Stimulated activated CD4-positive, alpha-beta T cell treated with anti-CD3 and anti-CD28 coated beads, Interleukin-15, amount 100 ng/mL, for 24 hours (primary cell): ENCODE data around the gene SETD1B.
"Not testable (repeated sequence)": the region's sequence is repeated elsewhere in the genome, so short reads cannot be mapped to it uniquely, and the experiment has no call there.

ENCODE experiments used
- DNase-seq: peaks from one replicate; pipeline ENCODE4 v3.0.0-alpha.2; 2020

Gene SETD1B

GRCh38 chr12:121860699-121861098, 56.9 kb downstream of the SETD1B start:
- not testable (repeated sequence) for DNase-seq

DNA sequence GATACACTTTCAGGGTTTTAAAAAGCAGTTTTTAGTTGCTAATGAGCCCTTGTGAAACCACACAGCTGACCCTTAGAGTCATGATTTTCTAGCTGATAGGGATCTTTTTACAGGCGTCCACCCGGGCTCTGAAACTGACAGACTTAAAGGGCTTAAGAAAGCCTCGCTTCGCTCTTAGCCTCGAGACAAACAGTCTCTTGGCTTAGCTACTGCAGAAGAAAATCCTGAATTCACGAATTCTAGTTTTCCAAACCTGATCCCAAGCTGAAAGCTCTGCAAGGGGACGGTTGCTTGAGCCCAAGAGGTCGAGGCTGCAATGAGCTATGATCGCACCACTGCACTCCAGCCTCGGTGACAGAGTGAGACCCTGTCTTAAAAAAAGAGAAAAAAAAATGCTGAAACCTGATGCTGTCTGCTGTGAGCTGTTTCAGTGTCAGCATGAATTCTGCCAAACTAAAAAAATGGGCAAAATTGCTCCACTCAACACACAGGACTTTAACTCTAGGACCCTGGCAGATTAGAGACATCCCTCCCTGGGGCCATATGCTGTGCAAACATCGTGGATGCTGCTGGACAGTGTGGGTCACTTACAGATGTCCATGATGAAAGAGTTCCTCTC, 57.9 kb downstream of the SETD1B start:
- DNase-seq, result no peak

GRCh38 chr12:121866331-121866730, 62.5 kb downstream of the SETD1B start:
- no peak for DNase-seq

DNA sequence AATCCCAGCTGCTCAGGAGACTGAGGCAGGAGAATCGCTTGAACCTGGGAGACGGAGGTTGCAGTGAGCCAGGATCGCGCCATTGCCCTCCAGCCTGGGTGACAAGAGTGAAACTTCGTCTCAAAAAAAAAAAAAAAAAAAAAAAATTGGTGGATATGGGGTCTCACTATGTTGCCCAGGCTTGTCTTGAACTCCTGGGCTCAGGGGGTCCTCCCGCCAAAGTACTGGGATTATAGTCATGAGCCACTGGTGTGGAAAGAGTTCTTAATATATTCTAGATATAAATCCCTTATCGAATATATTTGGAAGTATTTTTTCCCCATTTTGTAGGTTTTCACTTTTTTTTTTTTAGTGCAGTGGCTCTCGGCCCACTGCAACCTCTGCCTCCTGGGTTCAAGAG, 65.4 kb downstream of the SETD1B start:
- not testable (repeated sequence) for DNase-seq

GRCh38 chr12:121871467-121871866, 67.7 kb downstream of the SETD1B start:
- DNase-seq, result no peak

GRCh38 chr12:121872546-121873215, 68.9 kb downstream of the SETD1B start:
- DNase-seq, result peak; percentile 25

- DNase-seq, result no peak
Observed at GRCh38 chr12:121873216-121873569, 69.4 kb downstream of the SETD1B start.

DNA sequence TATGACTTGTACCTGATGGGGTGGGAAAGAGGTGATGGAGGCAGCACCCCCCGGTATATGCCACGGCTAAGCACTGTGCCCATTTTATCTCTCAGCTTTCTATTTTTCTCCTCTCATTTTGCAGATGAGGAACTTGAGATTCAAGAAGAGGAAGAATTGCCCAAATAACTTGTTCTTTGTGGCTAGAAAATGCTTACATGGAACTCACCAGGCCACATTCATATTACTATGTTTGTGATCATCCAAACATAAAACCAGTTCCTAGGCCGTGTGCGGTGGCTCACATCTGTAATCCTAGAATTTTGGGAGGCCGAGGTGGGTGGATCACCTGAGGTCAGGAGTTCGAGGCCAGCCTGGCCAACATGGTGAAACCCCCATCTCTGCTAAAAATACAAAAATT, 70.3 kb downstream of the SETD1B start:
- DNase-seq, result no peak

GRCh38 chr12:121875582-121875981, 71.8 kb downstream of the SETD1B start:
- DNase-seq, result no peak

DNA sequence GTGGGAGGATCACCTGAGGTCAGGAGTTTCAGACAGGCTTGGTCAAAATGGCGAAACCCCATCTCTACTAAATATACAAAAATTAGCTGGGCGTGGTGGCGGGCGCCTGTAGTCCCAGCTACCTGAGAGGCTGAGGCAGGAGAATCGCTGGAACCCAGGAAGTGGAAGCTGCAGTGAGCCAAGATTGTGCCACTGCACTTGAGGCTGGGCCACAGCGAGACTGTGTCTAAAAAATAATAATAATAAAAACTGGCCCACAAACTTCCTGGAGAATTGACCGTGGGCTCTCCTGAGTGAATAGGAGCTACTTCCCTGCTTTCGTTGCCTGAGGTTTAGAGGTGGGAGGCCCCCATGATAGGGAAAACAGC, 72.3 kb downstream of the SETD1B start:
- not testable (repeated sequence) for DNase-seq
